Fibroblast of skin of right quadriceps (primary cell): ENCODE measurements around the gene CPN2.

Experiments used
- DNase-seq: peaks from one replicate; pipeline ENCODE4 v3.0.0-alpha.2; 2013

CPN2 gene

DNA sequence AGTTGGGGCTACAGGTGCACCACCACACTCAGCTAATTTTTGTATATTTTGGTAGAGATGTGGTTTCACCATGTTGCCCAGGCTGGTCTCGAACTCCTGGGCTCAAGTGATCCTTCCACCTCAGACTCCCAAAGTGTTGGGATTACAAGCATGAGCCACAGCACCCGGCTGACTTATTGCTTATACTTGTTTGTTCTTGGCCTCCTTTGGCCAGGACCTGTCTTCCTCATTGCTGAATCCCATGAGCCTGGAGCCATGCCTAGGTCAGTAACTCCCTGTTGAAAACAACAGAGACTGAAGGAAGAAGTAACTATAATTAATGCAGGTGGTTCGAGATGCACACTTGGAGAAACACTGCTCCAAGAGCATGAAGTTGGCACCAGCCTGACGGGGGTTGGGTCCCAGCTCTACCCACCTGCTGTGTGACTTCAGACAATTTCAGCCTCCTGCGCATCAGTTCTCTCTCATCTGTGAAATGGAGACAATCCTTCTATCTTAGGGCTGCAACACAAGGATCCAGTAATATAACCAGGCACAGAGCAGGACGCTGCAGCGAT, 38.9 kb downstream of the CPN2 start:
- no peak for DNase-seq

DNA sequence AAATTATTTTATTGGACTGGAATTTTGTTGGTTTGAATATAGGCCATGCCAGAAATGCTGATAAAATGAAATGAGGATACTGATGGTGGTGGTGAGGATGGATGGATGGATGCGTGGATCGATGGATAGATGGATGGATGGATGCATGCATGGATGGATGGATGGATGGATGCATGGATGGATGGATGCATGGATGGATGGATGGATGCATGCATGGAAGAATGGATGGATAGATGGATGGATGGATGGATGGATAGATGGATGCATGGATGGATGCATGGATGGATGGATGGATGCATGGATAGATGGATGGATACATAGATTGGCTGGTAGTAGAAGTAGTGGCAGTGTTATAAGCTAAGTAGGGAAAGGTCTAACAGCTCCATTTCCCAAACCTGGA, 40.1 kb downstream of the CPN2 start:
- DNase-seq: no peak

DNA sequence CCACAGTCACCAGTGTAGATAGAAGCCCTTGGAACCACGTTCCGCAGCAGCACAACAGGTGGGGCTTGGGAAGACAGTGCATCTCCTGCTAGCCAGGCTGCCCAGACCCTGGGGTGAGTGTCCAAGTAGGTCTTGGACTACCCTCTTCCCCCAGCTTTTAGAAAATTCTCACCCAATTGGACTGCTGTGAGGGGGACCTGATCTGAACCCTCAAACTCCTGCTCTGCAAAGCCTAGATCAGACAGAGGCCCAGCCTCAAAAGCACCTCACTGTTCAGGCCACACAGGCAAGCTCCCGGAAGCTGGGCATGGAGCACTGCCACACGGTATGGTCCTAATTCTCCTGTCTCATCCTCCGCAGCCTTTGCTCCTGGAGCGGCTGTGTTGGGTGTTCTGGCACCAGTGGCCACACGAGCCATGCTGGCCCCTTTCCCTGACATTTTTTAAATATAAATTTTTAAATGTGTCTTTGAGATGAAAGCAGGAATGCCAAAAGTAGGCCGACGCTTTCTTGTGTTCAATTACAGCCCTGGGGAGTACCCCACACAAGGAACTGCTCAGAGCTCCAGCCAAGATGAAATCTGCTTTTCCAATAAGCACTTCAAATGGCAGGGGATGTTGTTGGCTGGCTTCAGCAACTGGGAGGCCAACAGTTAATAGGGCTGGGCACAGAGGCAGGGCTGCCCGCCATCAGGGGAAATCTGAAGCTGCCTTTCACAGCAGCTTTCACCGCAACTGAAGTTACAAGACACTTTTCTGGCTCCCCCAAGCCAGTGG, 40.9 kb downstream of the CPN2 start:
- no peak for DNase-seq

DNA sequence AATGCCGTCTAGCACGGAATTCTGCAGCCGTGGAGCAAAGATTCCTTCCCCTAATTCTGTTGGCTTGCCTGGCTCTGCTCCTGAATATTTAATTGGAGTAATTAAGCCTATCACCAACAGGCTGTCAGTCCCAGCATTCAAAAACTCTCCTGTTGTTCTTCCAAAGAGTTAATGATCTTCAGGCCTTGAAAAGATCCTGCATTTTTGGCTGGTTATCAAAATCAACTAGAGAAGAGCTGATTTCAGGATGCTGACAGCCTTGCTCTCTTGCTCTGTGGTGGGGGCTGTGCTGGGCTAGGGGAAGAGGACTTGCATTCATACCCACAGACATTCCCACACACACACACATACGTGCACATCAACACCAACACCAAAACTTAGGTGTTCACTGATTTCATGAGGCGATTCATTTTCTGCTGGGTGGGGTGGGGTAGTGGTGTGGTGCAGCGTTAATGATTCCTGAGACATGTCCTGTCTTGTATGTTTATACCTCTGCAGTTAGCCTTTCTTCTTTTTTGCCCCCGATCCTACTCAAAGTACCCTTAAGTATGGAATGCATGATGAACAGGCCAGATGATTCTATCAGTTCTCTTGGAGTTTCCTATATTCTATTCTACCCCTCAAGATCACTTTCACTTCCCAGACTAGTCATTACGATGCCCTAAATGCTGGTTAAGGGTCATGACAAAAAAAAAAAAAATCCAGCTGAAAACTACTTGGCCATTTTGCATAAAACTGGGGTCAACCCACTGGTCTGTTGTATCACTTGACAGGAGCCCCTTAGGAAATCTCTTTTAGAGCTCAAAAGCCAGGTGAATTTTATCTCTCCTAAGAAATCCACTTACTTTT, 42.3 kb downstream of the CPN2 start:
- peak; percentile 49 for DNase-seq

GRCh38 chr3:194307849-194308248, 43.3 kb downstream of the CPN2 start:
- no peak for DNase-seq

DNA sequence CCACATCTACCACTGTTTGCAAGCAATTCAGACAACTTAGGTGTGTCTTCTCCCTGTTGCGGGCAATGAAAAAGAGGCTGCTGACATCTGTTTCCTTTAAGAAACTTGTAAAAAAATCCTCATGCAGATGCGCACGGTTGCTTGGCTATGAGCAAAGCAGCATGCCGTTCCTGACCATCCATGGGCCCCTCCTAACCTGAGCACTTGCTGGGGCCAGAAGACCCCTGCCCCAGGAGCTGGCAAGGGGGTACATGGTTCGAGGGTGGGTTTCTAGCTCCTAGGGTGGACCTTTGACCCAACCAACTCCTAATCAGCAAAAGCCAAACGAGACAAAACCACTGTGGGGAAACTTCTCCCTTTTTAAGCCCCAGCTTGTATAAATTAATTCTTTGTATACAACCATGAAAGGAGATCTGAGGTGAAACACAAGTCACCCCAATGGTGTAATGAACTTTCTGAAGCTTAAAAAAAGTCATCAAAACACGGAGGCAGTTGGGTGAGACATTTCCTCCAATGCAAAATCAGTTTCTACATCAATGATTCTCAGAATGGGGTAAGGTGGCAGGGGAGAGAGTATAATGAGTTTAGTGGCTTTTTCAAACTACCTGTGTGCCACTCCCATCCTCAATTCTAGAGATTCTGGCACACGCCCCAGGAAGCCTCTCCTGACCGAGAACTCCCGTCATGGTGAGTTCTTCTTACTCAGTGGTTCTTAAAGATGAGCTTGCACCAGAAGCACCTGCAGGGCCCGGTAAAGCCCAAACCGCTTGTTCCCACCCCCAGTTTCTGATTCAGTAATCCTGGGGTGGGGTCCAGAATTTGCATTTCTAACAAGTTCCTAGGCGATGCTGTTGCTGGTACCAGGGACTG, 44.1 kb downstream of the CPN2 start:
- no peak for DNase-seq

DNA sequence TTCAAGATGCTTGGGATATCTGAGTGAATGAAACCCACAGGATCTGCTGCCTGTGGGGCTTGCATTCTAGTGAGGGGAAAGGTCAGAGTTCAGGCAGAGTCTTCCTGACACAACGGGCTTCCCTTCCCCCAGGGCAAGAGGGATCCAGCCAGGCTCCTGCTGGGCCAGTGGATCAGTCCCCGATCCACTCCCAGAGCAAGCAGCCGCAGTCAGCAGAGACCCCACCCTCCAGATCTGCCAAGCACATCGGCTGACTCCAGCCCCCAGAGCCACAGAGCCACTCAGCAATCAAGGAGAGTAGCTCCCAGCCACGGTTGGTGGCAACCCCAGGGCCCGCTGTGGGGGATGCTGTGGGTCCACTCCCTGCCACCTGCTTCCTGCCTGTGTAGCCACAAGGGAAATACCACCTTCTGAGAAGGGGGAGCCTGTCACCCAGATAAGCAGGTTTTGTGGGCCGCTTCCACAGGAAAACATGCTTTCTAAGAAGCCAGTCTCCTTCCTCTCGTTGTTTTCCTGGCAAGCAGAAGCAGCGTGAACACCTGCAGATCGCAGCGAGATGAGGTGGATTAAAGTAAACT, 44.9 kb downstream of the CPN2 start:
- no peak for DNase-seq

DNA sequence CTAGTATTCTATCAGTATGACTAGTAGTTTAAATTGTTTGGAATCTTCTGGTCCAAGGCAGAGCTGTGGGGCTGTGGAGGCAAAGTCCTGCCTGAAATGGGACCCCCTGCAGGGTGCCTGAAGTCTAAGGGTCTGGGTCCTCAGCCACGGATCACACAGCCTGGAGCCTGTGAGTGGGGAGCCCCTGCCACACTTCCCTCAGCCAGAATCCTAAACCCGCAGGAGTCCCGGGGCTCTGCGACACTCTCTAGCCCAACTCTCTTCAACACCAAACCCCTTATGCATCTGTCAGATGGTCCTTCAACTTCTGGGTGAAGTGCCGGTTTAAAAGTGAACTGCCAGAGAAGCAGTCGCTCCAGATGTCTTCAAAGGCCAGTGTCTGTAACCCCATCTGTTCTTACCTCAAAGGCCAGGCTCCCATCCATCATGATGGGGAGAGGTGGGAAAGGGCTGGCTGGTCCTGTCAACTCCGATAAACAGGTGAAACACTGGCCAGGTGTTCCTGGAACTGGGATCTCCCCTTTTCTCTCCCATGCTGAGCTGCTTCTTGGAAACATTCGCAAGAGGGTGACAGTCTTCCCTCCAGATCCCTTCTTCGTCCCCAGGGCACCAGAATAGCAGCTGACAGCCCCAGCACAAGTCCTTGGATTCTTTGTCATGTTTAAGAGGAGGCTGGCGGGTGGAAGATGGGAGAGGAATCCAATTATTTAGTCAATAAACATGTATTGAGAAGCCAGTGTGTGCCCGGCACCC, 45.6 kb downstream of the CPN2 start:
- DNase-seq: no peak

- no peak for DNase-seq
Observed at GRCh38 chr3:194304186-194304917, 46.8 kb downstream of the CPN2 start.

GRCh38 chr3:194303749-194304148, 47.4 kb downstream of the CPN2 start:
- DNase-seq: no peak

GRCh38 chr3:194301730-194302129, 49.4 kb downstream of the CPN2 start:
- no peak for DNase-seq

- DNase-seq: no peak
Observed at GRCh38 chr3:194300936-194301335, 50.2 kb downstream of the CPN2 start.

DNA sequence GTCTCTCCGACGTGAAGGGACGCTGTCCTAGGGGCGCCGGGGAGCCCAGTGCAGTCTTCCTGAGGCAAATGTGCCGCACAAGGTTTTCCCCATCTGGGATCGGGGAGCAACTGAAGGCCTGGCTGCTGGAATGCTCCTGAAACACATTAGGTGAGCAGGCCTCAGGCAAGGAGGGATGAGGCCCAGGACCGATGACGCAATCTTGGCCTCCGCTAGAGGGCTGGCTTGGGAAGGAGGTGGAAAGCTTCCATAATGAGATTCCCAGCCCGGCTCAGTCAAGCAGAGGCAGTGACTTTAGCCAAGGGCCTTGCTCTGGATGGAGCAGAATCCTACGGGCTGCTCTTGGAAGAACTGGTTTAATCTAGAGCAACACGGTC, 50.8 kb downstream of the CPN2 start:
- peak; percentile 61 for DNase-seq

GRCh38 chr3:194298331-194299227, 52.5 kb downstream of the CPN2 start:
- no peak for DNase-seq

GRCh38 chr3:194296454-194297263, 54.5 kb downstream of the CPN2 start:
- DNase-seq: peak; percentile 89

DNA sequence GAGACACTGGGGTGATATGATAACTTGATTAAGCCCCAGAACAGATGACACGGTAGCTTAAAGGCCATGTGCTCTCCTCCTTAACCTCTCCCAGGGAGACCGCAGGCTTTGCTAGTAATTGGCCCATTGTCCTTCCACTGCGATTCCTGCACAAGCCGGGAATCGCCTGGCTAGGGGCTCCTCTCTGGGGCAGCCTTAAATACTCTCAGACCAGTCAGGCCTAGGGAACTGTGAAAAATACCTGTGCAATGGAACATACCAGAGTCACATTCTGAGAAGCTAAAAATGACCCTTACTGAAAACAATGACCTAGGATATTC, 56.3 kb downstream of the CPN2 start:
- DNase-seq: no peak

- DNase-seq: no peak
Observed at GRCh38 chr3:194294199-194294894, 56.8 kb downstream of the CPN2 start.

DNA sequence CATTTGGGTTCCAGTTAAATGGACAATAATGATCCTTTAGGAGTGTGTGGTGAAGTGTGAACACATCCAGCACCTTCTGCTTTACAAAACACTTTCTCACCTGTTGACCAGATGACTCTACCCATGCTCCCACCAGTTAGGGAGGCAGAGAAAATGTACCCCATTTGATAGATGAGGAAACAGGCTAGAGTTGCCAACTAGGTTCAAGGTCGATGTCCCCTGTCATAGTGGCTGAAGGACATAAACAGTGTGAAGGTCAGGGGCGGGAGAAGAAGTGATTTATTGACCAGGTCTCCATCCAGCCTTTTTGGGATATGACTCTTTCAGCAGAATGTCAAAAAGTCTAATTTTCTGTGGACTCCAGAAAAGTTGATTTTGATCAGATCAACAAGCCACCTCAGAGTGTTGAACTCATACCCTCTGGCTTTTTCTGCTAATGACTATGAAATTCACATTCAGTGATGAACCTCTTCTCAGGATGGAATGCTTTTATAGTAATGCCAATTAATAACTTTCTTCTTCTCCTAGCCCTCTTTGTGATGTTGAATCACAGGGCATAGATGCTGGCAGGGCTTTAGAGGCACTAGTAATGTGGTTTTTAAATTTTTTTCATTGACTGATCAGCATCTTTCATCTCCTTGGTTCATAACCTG, 57.5 kb downstream of the CPN2 start:
- no peak for DNase-seq
